Neutrophil (primary cell): Measurements from ENCODE around the gene LCP2.

Experiments
- H3K27ac ChIP-seq: fragments of 200-600 bp; sonication (generic); 2 replicates; pipeline ENCODE4 v1.5.1; 2016; ENCODE audit warnings: mild to moderate bottlenecking, moderate library complexity
- H3K27me3 ChIP-seq: fragments of 200-600 bp; sonication (generic); 2 replicates; pipeline ENCODE4 v1.6.0; 2016; ENCODE audit warnings: mild to moderate bottlenecking
- H3K36me3 ChIP-seq: fragments of 200-600 bp; sonication (generic); 2 replicates; pipeline ENCODE4 v1.5.1; 2017
- H3K4me1 ChIP-seq, 2 experiments: fragments of 200-600 bp in 1 of 2; sonication (generic) in 1 of 2; 1 replicate in 1 of 2; 2 replicates in 1 of 2; pipeline versions ENCODE4 v1.5.1 to v1.6.1; 2013 to 2016; ENCODE audit warnings: low read depth in 1 of 2, low read length in 1 of 2, mild to moderate bottlenecking in 1 of 2, moderate library complexity in 1 of 2; ENCODE audit not compliant: control insufficient read depth in 1 of 2, insufficient read depth in 1 of 2
- H3K4me3 ChIP-seq, 2 experiments: fragments of 200-600 bp in 1 of 2; sonication (generic) in 1 of 2; 1 replicate in 1 of 2; 2 replicates in 1 of 2; pipeline ENCODE4 v1.5.1; 2013 to 2016; ENCODE audit warnings: low read depth in 1 of 2, low read length in 1 of 2, mild to moderate bottlenecking in 1 of 2, moderate library complexity in 1 of 2
- H3K9me3 ChIP-seq: fragments of 200-600 bp; sonication (generic); 2 replicates; pipeline ENCODE4 v1.5.1; 2016
- CTCF ChIP-seq: fragments of 200-600 bp; sonication (generic); IDR thresholded peaks from 2 replicates; pipeline ENCODE4 v1.5.1; 2016; ENCODE audit warnings: antibody characterized with exemption

Gene LCP2

GRCh38 chr5:170266570-170267381, 30.8 kb downstream of the LCP2 start:
- Histone ChIP-seq H3K27ac (peak overlapping the region; percentile 82), H3K4me3 (no peak overlapping the region), H3K27me3 (no peaks in the 10 kb centered on the region), H3K4me1 (peaks cover 34 to 43% of the 10 kb centered on the region in 2 experiments), H3K9me3 (no peaks in the 10 kb centered on the region), H3K36me3 (peaks cover 100% of the 10 kb centered on the region)
- TF ChIP-seq CTCF: no peak

GRCh38 chr5:170265522-170265921, 32.1 kb downstream of the LCP2 start:
- Histone ChIP-seq H3K36me3 (peaks cover 100% of the 10 kb centered on the region), H3K27me3 (no peaks in the 10 kb centered on the region), H3K9me3 (no peaks in the 10 kb centered on the region), H3K4me3 (no peak overlapping the region), H3K27ac (peak overlapping the region; percentile 82), H3K4me1 (peaks cover 23 to 42% of the 10 kb centered on the region in 2 experiments)
- TF ChIP-seq CTCF: no peak

- H3K9me3 ChIP-seq: no peaks in the 10 kb centered on the region
- peak overlapping the region; percentile 30 for H3K27ac ChIP-seq
- peaks cover 100% of the 10 kb centered on the region for H3K36me3 ChIP-seq
- peaks cover 7 to 26% of the 10 kb centered on the region in 2 experiments for H3K4me1 ChIP-seq
- no peaks in the 10 kb centered on the region for H3K27me3 ChIP-seq
- H3K4me3 ChIP-seq: no peak overlapping the region
- no peak for TF ChIP-seq CTCF
These were observed 33.7 kb downstream of the LCP2 start for GRCh38 chr5:170263906-170264305.

- Histone ChIP-seq H3K36me3 (peaks cover 100% of the 10 kb centered on the region), H3K4me1 (peaks cover 0 to 10% of the 10 kb centered on the region in 2 experiments), H3K4me3 (no peak overlapping the region), H3K27me3 (no peaks in the 10 kb centered on the region), H3K9me3 (no peaks in the 10 kb centered on the region), H3K27ac (peak overlapping the region; percentile 1)
- TF ChIP-seq CTCF: no peak
These were observed 35.2 kb downstream of the LCP2 start for GRCh38 chr5:170262061-170263045.

- TF ChIP-seq CTCF: no peak
- Histone ChIP-seq H3K36me3 (peaks cover 100% of the 10 kb centered on the region), H3K4me1 (peaks cover 0 to 5% of the 10 kb centered on the region in 2 experiments), H3K27me3 (no peaks in the 10 kb centered on the region), H3K9me3 (peaks cover 3% of the 10 kb centered on the region), H3K4me3 (no peak overlapping the region), H3K27ac (peak overlapping the region; percentile 1)
These were observed 36.0 kb downstream of the LCP2 start for GRCh38 chr5:170261528-170262043.
